HepG2 (cell line): ENCODE measurements around the gene TIAM2. TPM values are rescaled to one million over a fixed set of nuclear protein-coding genes. Genes with fewer than 3 reads are reported as not detected.

Experiments
- BRD4 ChIP-seq: sonication (generic); formaldehyde crosslinking; IDR thresholded peaks from 2 replicates; pipeline ENCODE4 v1.4.0; 2020; ENCODE audit warnings: missing genetic modification reagents
- CREB1 ChIP-seq, 2 experiments: fragments of 450-650 bp in 1 of 2; IDR thresholded peaks; 2 replicates each; pipeline ENCODE4 v1.6.1; 2016 to 2017; ENCODE audit warnings: control low read depth in 1 of 2, mild to moderate bottlenecking in 1 of 2, missing compliant biosample characterization in 1 of 2, missing genetic modification characterization in 1 of 2
- KLF13 ChIP-seq: sonication (generic); formaldehyde crosslinking; IDR thresholded peaks from 2 replicates; pipeline ENCODE4 v1.4.0; 2020; ENCODE audit warnings: mild to moderate bottlenecking, missing genetic modification reagents
- MBNL3 ChIP-seq: fragments of 250-450 bp; sonication (Bioruptor Pico); conservative IDR thresholded peaks from 2 replicates; pipeline ENCODE4 v1.8.0; 2022; ENCODE audit warnings: mild to moderate bottlenecking, inconsistent platforms
- PHF20 ChIP-seq: sonication (generic); formaldehyde crosslinking; IDR thresholded peaks from 2 replicates; pipeline ENCODE4 v1.5.0; 2020; ENCODE audit warnings: mild to moderate bottlenecking, missing genetic modification reagents
- SAP130 ChIP-seq: IDR thresholded peaks from 2 replicates; pipeline ENCODE4 v1.6.1; 2016; ENCODE audit warnings: low read depth
- SP4 ChIP-seq: sonication (generic); formaldehyde crosslinking; IDR thresholded peaks from 2 replicates; pipeline ENCODE4 v1.8.1; 2023; ENCODE audit warnings: mild to moderate bottlenecking, missing genetic modification reagents
- SRSF9 ChIP-seq: fragments of 200-400 bp; formaldehyde crosslinking; IDR thresholded peaks from 2 replicates; pipeline ENCODE4 v1.6.1; 2018; ENCODE audit warnings: borderline replicate concordance, mild to moderate bottlenecking, low read depth, low read length; ENCODE audit not compliant: insufficient read depth, poor library complexity, severe bottlenecking
- ZFP90 ChIP-seq: sonication (generic); formaldehyde crosslinking; IDR thresholded peaks from 2 replicates; pipeline ENCODE4 v1.8.0; 2022; ENCODE audit warnings: missing genetic modification reagents, mild to moderate bottlenecking, inconsistent platforms, borderline replicate concordance
- ZNF569 ChIP-seq: sonication (generic); formaldehyde crosslinking; IDR thresholded peaks from 2 replicates; pipeline ENCODE4 v1.5.0; 2020; ENCODE audit warnings: mild to moderate bottlenecking, missing genetic modification reagents, moderate library complexity, borderline replicate concordance
- ZNF674 ChIP-seq: sonication (generic); formaldehyde crosslinking; IDR thresholded peaks from 2 replicates; pipeline ENCODE4 v1.5.0; 2020; ENCODE audit warnings: low read depth, mild to moderate bottlenecking, missing genetic modification reagents
- ZNF724P ChIP-seq: sonication (generic); formaldehyde crosslinking; IDR thresholded peaks from 2 replicates; pipeline ENCODE4 v1.8.0; 2022; ENCODE audit warnings: missing genetic modification reagents, borderline replicate concordance
- ZNF776 ChIP-seq: sonication (generic); formaldehyde crosslinking; IDR thresholded peaks from 2 replicates; pipeline ENCODE4 v1.4.0; 2020; ENCODE audit warnings: mild to moderate bottlenecking, missing genetic modification reagents
- ZSCAN22 ChIP-seq: sonication (generic); formaldehyde crosslinking; IDR thresholded peaks from 2 replicates; pipeline ENCODE4 v1.4.0; 2020; ENCODE audit warnings: mild to moderate bottlenecking, missing genetic modification reagents
- polyA plus RNA-seq, 8 experiments: library from polyadenylated mRNA; depleted of rRNA in 3 of 8; stranded (reverse) in 7 of 8; unstranded in 1 of 8; fragments of >200 nt; fragmentation: Illumina TruSeq in 4 of 8; extraction: Trizol in 4 of 8; gene quantifications; 2 replicates each; pipeline versions ENCODE4 v1.2.1 to v1.2.3, GENCODE V29; 2011 to 2016; ENCODE audit warnings: low read depth in 4 of 8, missing spikeins in 1 of 8, mixed read lengths in 1 of 8; ENCODE audit not compliant: insufficient read depth in 1 of 8
- total RNA-seq, 5 experiments: library from RNA; depleted of rRNA; stranded (reverse); fragments of >200 nt; fragmentation: Illumina TruSeq; extraction: Trizol; gene quantifications; 2 replicates each; pipeline ENCODE4 v1.2.3, GENCODE V29; 2016; ENCODE audit warnings: low read depth in 1 of 5
- TF ChIP-seq, protein P1 (sequence below): sonication (generic); formaldehyde crosslinking; IDR thresholded peaks from 2 replicates; pipeline ENCODE4 v1.5.0; 2020; ENCODE audit warnings: mild to moderate bottlenecking, missing genetic modification reagents
- TF ChIP-seq, protein P2 (sequence below): sonication (generic); formaldehyde crosslinking; IDR thresholded peaks from 2 replicates; pipeline ENCODE4 v1.8.1; 2023; ENCODE audit warnings: mild to moderate bottlenecking, missing genetic modification reagents
- TF ChIP-seq, protein P3 (sequence below): sonication (generic); formaldehyde crosslinking; conservative IDR thresholded peaks from 2 replicates; pipeline ENCODE4 v1.8.1; 2023; ENCODE audit warnings: missing genetic modification reagents
- TF ChIP-seq, protein P4 (sequence below): sonication (generic); formaldehyde crosslinking; IDR thresholded peaks from 2 replicates; pipeline ENCODE4 v1.5.1; 2020; ENCODE audit warnings: mild to moderate bottlenecking, moderate library complexity, missing genetic modification reagents
- TF ChIP-seq, protein P5 (sequence below), 2 experiments: fragments of 450-650 bp in 1 of 2; sonication (generic) in 1 of 2; formaldehyde crosslinking; IDR thresholded peaks; 2 replicates each; pipeline versions ENCODE4 v1.5.0 to v1.8.0; 2020 to 2022; ENCODE audit warnings: mild to moderate bottlenecking in 1 of 2, missing genetic modification reagents in 1 of 2
- TF ChIP-seq, protein P6 (sequence below): IDR thresholded peaks from 2 replicates; pipeline ENCODE4 v1.6.1; 2016

The TIAM2 gene
- total and polyA plus RNA-seq, 2 of the 13 experiments (the other 11 are each of a cell fraction or from before 2014, with no cell fraction given) = 4.1 to 4.5 TPM

DNA sequence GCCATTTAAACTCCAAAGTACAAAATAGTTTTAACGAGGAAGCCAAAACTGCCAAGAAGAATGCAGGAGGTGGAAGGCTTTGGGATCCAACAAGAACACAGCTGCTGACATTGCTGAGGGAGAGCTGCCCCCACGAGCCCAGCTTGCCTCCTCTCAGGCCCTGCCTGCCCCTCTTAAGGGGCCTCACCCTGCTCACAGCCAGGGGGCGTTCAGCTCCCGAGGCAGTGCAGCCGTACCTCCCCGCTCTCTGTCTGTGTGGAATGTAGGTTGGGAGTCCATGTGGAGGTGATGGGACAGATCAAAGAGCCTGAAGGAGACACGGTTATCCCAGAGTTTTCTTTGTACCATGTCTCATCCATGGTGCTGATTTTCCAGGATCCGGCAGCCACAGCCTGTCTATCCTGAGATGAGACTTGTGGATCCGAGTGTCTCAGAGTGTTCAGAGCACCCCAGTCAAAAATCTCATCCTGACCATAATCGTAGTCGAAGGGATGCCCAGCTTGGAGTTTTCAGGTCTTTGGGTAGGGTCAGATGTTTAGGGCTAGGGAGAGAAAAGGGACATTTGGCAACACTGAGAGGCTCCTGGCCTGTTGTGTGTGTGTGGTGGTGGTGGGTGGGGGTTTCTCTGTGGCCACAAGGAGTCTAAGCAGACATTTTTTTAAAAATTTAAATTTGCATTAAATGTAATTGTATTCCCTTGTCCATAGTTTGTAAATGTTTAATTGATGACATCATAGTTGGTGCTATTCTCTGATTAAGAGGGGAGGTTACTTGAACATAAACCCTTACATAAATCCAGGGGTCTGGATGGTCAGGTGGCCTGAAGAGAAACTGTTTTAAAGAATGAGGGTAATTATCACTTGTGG lies 157.3 kb downstream of the TIAM2 start (continued):
- TF ChIP-seq SRSF9 (no peak), BRD4 (CRISPR knock-in tag) (no peak), SP4 (CRISPR knock-in tag) (no peak), KLF13 (CRISPR knock-in tag) (no peak), ZNF776 (CRISPR knock-in tag) (no peak), ZFP90 (CRISPR knock-in tag) (0 out of 2 replicates have a peak, but pooled peaks have one; percentile 33), PHF20 (CRISPR knock-in tag) (0 out of 2 replicates have a peak, but pooled peaks have one; percentile 22), SAP130 (CRISPR knock-in tag) (0 out of 2 replicates have a peak, but pooled peaks have one; percentile 32), ZNF724P (CRISPR knock-in tag) (no peak), ZNF569 (CRISPR knock-in tag) (no peak), ZSCAN22 (CRISPR knock-in tag) (no peak), MBNL3 (CRISPR knock-in tag) (no peak), CREB1 (IDR thresholded peaks at IDR 0.05) (peak; percentile 57; the same call in 1 of the 2 replicates), CREB1 (CRISPR knock-in tag; IDR thresholded peaks at IDR 0.05) (no peak), ZNF674 (CRISPR knock-in tag) (no peak)
- TF ChIP-seq, protein P1, sequence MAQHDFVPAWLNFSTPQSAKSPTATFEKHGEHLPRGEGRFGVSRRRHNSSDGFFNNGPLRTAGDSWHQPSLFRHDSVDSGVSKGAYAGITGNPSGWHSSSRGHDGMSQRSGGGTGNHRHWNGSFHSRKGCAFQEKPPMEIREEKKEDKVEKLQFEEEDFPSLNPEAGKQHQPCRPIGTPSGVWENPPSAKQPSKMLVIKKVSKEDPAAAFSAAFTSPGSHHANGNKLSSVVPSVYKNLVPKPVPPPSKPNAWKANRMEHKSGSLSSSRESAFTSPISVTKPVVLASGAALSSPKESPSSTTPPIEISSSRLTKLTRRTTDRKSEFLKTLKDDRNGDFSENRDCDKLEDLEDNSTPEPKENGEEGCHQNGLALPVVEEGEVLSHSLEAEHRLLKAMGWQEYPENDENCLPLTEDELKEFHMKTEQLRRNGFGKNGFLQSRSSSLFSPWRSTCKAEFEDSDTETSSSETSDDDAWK (CRISPR knock-in tag) = no peak
- TF ChIP-seq, protein P2, sequence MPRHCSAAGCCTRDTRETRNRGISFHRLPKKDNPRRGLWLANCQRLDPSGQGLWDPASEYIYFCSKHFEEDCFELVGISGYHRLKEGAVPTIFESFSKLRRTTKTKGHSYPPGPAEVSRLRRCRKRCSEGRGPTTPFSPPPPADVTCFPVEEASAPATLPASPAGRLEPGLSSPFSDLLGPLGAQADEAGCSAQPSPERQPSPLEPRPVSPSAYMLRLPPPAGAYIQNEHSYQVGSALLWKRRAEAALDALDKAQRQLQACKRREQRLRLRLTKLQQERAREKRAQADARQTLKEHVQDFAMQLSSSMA (CRISPR knock-in tag) = no peak
- TF ChIP-seq, protein P3, sequence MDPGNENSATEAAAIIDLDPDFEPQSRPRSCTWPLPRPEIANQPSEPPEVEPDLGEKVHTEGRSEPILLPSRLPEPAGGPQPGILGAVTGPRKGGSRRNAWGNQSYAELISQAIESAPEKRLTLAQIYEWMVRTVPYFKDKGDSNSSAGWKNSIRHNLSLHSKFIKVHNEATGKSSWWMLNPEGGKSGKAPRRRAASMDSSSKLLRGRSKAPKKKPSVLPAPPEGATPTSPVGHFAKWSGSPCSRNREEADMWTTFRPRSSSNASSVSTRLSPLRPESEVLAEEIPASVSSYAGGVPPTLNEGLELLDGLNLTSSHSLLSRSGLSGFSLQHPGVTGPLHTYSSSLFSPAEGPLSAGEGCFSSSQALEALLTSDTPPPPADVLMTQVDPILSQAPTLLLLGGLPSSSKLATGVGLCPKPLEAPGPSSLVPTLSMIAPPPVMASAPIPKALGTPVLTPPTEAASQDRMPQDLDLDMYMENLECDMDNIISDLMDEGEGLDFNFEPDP (CRISPR knock-in tag) = no peak
- TF ChIP-seq, protein P4, sequence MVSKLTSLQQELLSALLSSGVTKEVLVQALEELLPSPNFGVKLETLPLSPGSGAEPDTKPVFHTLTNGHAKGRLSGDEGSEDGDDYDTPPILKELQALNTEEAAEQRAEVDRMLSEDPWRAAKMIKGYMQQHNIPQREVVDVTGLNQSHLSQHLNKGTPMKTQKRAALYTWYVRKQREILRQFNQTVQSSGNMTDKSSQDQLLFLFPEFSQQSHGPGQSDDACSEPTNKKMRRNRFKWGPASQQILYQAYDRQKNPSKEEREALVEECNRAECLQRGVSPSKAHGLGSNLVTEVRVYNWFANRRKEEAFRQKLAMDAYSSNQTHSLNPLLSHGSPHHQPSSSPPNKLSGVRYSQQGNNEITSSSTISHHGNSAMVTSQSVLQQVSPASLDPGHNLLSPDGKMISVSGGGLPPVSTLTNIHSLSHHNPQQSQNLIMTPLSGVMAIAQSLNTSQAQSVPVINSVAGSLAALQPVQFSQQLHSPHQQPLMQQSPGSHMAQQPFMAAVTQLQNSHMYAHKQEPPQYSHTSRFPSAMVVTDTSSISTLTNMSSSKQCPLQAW (CRISPR knock-in tag) = peak; percentile 63; the same call in 1 of the 2 replicates
- TF ChIP-seq, protein P5, sequence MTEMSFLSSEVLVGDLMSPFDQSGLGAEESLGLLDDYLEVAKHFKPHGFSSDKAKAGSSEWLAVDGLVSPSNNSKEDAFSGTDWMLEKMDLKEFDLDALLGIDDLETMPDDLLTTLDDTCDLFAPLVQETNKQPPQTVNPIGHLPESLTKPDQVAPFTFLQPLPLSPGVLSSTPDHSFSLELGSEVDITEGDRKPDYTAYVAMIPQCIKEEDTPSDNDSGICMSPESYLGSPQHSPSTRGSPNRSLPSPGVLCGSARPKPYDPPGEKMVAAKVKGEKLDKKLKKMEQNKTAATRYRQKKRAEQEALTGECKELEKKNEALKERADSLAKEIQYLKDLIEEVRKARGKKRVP (CRISPR knock-in tag; IDR thresholded peaks at IDR 0.05) = no peak
- TF ChIP-seq, protein P6, sequence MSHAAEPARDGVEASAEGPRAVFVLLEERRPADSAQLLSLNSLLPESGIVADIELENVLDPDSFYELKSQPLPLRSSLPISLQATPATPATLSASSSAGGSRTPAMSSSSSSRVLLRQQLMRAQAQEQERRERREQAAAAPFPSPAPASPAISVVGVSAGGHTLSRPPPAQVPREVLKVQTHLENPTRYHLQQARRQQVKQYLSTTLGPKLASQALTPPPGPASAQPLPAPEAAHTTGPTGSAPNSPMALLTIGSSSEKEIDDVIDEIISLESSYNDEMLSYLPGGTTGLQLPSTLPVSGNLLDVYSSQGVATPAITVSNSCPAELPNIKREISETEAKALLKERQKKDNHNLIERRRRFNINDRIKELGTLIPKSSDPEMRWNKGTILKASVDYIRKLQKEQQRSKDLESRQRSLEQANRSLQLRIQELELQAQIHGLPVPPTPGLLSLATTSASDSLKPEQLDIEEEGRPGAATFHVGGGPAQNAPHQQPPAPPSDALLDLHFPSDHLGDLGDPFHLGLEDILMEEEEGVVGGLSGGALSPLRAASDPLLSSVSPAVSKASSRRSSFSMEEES (CRISPR knock-in tag) = no peak
